CMK (cell line): ENCODE measurements around the gene MYO1A.
A peak's percentile ranks its signal among the peaks of the same experiment; 100 is the strongest.
"Not testable (repeated sequence)": the region's sequence is repeated elsewhere in the genome, so short reads cannot be mapped to it uniquely, and the experiment has no call there.

Source experiments
- DNase-seq: peaks from one replicate; pipeline ENCODE4 v3.0.0-alpha.2; 2010; ENCODE audit warnings: low read depth

Gene MYO1A

GRCh38 chr12:56993346-56993745 is 56.6 kb downstream of the MYO1A start:
- no peak for DNase-seq

GRCh38 chr12:56991319-56992246 is 58.3 kb downstream of the MYO1A start:
- no peak for DNase-seq

DNA sequence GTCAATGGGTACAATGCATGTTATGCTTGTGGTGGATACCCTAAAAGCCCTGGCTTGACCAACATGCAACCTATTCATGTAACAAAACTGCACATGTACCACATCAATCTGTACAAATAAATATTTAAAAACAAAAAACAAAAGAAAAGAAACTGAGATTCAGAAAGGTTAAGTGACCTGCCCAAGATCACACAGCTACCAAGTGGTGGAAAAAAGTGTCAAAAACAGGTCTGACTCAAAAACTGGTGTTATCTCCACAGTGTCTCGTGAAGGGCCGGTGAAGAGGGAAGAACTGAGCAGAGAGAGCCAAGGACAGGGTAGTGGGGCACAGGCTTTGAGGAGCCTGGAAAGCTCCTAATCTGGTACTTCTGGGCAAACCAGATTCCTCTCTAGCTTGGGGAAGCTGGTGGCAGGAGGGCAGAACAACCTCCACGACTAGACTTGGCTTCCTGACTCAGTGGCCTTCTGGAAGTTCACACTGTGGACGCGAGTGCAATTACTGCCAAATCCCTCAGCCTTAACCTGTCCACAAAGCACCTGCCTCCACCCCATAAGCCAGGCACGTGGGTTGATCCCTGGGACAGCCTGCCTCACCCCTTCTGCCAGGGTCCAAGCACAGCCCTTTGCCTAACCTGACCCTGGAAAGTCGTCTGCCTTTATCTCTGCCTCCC is 59.1 kb downstream of the MYO1A start:
- DNase-seq, result no peak

GRCh38 chr12:56989861-56990610 is 59.9 kb downstream of the MYO1A start:
- DNase-seq, result no peak

DNA sequence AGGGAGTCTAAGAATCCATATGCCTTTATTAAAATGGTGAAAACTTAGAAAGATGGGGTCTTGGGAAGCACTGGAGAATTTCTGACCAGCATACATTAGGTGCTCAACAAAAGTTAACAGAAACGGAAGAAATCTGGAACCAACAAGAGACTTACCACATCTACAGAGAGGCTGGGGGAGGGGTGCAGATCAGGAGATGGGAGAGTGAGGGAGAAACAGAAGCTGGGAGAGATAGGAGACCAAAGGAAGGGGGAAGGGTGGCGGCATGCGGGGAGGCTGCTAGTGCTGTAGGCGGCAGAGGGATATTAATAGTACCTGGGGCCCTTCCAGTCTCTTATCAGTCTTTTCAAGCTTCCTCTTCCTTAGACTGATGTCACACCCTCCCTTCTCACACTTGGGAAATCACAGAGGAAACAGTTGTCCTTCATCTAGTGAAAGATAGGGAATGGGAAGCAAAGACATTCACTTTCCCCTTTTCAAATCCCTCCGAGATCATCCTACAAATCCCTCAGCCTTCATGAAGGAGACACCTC is 61.7 kb downstream of the MYO1A start:
- DNase-seq, result peak; percentile 96

DNA sequence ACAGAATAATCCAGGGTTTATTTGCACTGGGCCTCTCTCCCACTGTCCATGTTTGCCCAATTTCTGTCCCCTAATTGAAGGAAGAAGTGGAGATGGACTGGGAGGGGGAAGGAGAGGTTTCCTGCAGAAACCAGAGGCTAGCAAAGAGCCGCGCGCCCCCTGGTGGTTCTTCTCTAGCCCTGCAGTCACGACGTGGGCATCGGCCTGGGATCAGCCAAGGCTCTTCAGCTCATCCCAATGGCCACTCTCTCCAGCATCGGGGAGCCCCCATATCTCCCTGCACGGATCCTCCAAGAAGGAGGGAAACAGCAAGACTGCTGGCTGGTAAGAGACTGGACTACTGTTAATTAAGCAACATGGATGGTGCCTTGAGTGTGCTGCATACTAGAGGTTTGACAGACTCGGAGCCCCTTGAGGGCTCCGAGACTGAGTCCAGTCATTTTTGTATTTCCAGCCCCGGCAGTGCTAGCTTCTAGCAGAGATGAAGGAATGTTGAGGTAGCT is 62.3 kb downstream of the MYO1A start:
- no peak for DNase-seq

GRCh38 chr12:56987011-56987410 is 62.9 kb downstream of the MYO1A start:
- no peak for DNase-seq

DNA sequence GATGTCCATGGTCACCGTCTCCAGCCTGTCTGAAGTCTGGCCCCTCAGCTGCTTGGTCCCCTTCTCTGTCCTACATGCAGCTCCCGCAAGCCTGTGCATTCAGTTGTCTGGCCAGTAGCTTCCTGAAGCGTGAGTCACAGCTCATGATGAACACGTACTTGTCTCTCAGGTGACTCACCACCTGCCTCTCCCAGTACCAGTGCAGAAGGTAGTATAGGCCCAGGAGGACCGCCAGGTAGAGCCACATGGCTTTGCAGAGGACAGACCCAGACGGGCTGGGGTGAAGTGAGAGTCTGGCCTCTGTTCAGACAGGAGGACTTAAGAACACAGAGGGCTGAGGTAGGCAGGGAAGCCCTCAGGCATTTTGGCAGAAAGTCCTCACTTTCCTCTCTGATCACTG is 64.2 kb downstream of the MYO1A start:
- not testable (repeated sequence) for DNase-seq

GRCh38 chr12:56983386-56983785 is 66.5 kb downstream of the MYO1A start:
- no peak for DNase-seq

DNA sequence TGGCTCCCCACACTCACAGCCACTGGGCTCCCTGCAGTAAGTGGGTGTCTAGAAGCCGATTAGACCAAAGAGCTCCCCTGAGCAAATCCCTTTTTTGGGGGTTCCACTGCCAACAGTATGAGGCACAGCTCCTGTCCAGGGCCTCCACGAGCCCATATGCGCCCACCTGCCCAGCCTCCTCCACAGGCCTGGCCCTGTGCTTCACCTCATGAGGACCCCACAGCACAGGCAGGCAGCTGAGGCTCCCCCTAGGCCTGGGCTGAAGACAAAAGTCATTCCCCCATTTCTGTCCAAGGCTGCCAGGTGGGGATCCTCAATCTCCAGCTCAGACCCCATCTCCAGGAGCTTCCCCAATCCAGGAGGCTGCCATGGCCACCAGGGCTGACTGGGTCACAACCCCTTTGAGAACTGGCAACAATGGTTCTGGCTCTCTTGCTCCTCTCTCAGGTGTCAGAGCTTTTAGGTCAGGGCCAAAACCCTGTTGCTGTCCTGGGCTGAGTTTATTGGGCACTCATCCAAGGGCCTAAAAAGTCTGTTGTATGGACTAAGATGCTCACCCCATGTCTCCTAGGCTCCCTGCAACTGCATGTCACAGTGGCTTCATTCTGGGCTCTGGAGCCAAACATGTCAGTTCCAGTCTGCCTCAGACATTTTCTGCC is 67.2 kb downstream of the MYO1A start:
- not testable (repeated sequence) for DNase-seq

- DNase-seq, result no peak
Observed at GRCh38 chr12:56980941-56981530, 68.9 kb downstream of the MYO1A start.

DNA sequence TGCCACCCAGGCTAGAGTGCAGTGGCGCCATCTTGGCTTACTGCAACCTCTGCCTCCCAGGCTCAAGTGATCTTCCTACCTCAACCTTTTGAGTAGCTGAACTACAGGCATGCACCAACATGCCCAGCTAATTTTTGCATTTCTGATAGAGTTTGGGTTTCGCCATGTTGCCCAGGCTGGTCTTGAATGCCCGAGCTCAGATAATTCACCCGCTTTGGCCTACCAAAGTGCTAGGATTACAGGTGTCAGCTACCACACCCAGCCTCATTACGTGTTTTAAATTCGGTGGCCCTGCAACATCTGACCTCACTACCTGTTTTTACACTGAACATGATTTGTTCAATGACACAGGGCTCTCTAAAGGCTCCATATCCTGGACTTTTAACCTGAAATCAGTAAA is 69.7 kb downstream of the MYO1A start:
- DNase-seq, result no peak

DNA sequence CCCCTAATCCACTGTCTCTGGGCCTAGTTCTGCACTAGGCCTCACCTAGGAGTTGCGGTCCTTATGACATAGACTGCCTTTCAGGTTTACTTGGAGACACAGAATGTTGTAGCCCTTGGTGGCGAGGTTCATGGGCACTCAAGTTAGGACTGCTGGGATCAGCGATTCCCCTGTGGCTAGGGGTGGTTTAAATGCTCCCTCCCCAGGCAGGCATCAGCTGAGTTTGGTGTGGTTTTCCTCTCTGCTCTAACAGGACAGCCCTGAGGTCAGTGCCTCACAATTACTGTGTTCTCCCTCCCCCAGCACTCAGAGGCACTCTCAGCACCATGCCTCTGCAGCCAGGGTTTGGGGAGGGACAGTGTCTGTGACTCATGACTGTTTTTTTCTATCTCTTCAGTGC is 70.3 kb downstream of the MYO1A start:
- no peak for DNase-seq
